HEK293 (cell line): ENCODE results near the gene YPEL1.

Experiments
- BCL11A ChIP-seq: fragments of 450-650 bp; formaldehyde crosslinking; IDR thresholded peaks from 2 replicates; pipeline ENCODE4 v1.5.1; 2016; ENCODE audit warnings: low read depth, missing biosample characterization, missing genetic modification characterization
- HOXD13 ChIP-seq: sonication (generic); formaldehyde crosslinking; IDR thresholded peaks from 2 replicates; pipeline ENCODE4 v1.8.0; 2022; ENCODE audit warnings: missing genetic modification reagents, borderline replicate concordance
- KLF10 ChIP-seq: fragments of 450-650 bp; IDR thresholded peaks from 2 replicates; pipeline ENCODE4 v1.5.1; 2018; ENCODE audit warnings: missing biosample characterization, mild to moderate bottlenecking, missing genetic modification characterization
- KLF16 ChIP-seq: fragments of 450-650 bp; formaldehyde crosslinking; IDR thresholded peaks from 2 replicates; pipeline ENCODE4 v1.5.1; 2017; ENCODE audit warnings: missing biosample characterization, missing genetic modification characterization
- KLF7 ChIP-seq: fragments of 450-650 bp; formaldehyde crosslinking; IDR thresholded peaks from 2 replicates; pipeline ENCODE4 v1.5.1; 2016; ENCODE audit warnings: missing biosample characterization, missing genetic modification characterization, borderline replicate concordance
- KLF9 ChIP-seq: fragments of 450-650 bp; formaldehyde crosslinking; IDR thresholded peaks from 2 replicates; pipeline ENCODE4 v1.5.1; 2016; ENCODE audit warnings: missing biosample characterization, missing genetic modification characterization, low read depth
- MYNN ChIP-seq: fragments of 450-650 bp; formaldehyde crosslinking; IDR thresholded peaks from 2 replicates; pipeline ENCODE4 v1.5.1; 2016; ENCODE audit warnings: missing biosample characterization, missing genetic modification characterization, borderline replicate concordance
- REPIN1 ChIP-seq: fragments of 450-650 bp; formaldehyde crosslinking; IDR thresholded peaks from 2 replicates; pipeline ENCODE4 v1.5.1; 2017; ENCODE audit warnings: missing biosample characterization, missing genetic modification characterization, low read depth
- SCRT1 ChIP-seq: fragments of 450-650 bp; formaldehyde crosslinking; IDR thresholded peaks from 2 replicates; pipeline ENCODE4 v1.5.1; 2016; ENCODE audit warnings: missing biosample characterization, missing genetic modification characterization, borderline replicate concordance
- SCRT2 ChIP-seq: fragments of 450-650 bp; formaldehyde crosslinking; IDR thresholded peaks from 2 replicates; pipeline ENCODE4 v1.5.1; 2016; ENCODE audit warnings: missing biosample characterization, missing genetic modification characterization
- ZBTB7A ChIP-seq: fragments of 450-650 bp; formaldehyde crosslinking; IDR thresholded peaks from 2 replicates; pipeline ENCODE4 v1.5.1; 2016; ENCODE audit warnings: low read depth, missing biosample characterization, missing genetic modification characterization
- ZFP41 ChIP-seq: fragments of 450-650 bp; formaldehyde crosslinking; IDR thresholded peaks from 2 replicates; pipeline ENCODE4 v1.5.1; 2016; ENCODE audit warnings: missing biosample characterization, missing genetic modification characterization, borderline replicate concordance
- ZNF146 ChIP-seq: fragments of 450-650 bp; formaldehyde crosslinking; IDR thresholded peaks from 2 replicates; pipeline ENCODE4 v1.5.1; 2016; ENCODE audit warnings: missing biosample characterization, missing genetic modification characterization
- ZNF24 ChIP-seq: fragments of 450-650 bp; formaldehyde crosslinking; IDR thresholded peaks from 2 replicates; pipeline ENCODE4 v1.5.1; 2016; ENCODE audit warnings: missing biosample characterization, missing genetic modification characterization
- ZNF248 ChIP-seq: fragments of 450-650 bp; formaldehyde crosslinking; IDR thresholded peaks from 2 replicates; pipeline ENCODE4 v1.5.1; 2017; ENCODE audit warnings: missing biosample characterization, missing genetic modification characterization
- ZNF292 ChIP-seq: fragments of 450-650 bp; formaldehyde crosslinking; IDR thresholded peaks from 2 replicates; pipeline ENCODE4 v1.5.1; 2016; ENCODE audit warnings: low read depth, missing biosample characterization, missing genetic modification characterization, borderline replicate concordance
- ZNF391 ChIP-seq: fragments of 450-650 bp; formaldehyde crosslinking; IDR thresholded peaks from 2 replicates; pipeline ENCODE4 v1.5.1; 2016; ENCODE audit warnings: low read depth, missing biosample characterization, missing genetic modification characterization, borderline replicate concordance
- ZNF404 ChIP-seq: fragments of 450-650 bp; formaldehyde crosslinking; IDR thresholded peaks from 2 replicates; pipeline ENCODE4 v1.5.1; 2017; ENCODE audit warnings: missing biosample characterization, missing genetic modification characterization
- ZNF416 ChIP-seq: fragments of 450-650 bp; formaldehyde crosslinking; IDR thresholded peaks from 2 replicates; pipeline ENCODE4 v1.5.1; 2016; ENCODE audit warnings: missing biosample characterization, missing genetic modification characterization
- ZNF426 ChIP-seq: fragments of 450-650 bp; formaldehyde crosslinking; IDR thresholded peaks from 2 replicates; pipeline ENCODE4 v1.5.1; 2017; ENCODE audit warnings: missing biosample characterization, missing genetic modification characterization, mild to moderate bottlenecking, inconsistent platforms, moderate library complexity
- ZNF561 ChIP-seq: fragments of 450-650 bp; IDR thresholded peaks from 2 replicates; pipeline ENCODE4 v1.5.1; 2018; ENCODE audit warnings: missing biosample characterization, missing genetic modification characterization, borderline replicate concordance
- ZNF585B ChIP-seq: fragments of 450-650 bp; formaldehyde crosslinking; IDR thresholded peaks from 2 replicates; pipeline ENCODE4 v1.5.1; 2016; ENCODE audit warnings: missing biosample characterization, missing genetic modification characterization
- ZNF610 ChIP-seq: fragments of 450-650 bp; formaldehyde crosslinking; IDR thresholded peaks from 2 replicates; pipeline ENCODE4 v1.5.1; 2016; ENCODE audit warnings: missing biosample characterization, missing genetic modification characterization, borderline replicate concordance
- ZNF626 ChIP-seq: fragments of 450-650 bp; sonication (Bioruptor Pico); formaldehyde crosslinking; IDR thresholded peaks from 2 replicates; pipeline ENCODE4 v1.5.1; 2018; ENCODE audit warnings: missing biosample characterization, missing genetic modification characterization, inconsistent platforms
- ZNF664 ChIP-seq: fragments of 450-650 bp; formaldehyde crosslinking; IDR thresholded peaks from 2 replicates; pipeline ENCODE4 v1.5.1; 2016; ENCODE audit warnings: missing biosample characterization, missing genetic modification characterization
- ZNF776 ChIP-seq: fragments of 450-650 bp; formaldehyde crosslinking; IDR thresholded peaks from 2 replicates; pipeline ENCODE4 v1.5.0; 2017; ENCODE audit warnings: missing biosample characterization, missing genetic modification characterization, borderline replicate concordance
- ZNF777 ChIP-seq: fragments of 450-650 bp; formaldehyde crosslinking; IDR thresholded peaks from 2 replicates; pipeline ENCODE4 v1.5.1; 2017; ENCODE audit warnings: missing biosample characterization, missing genetic modification characterization, borderline replicate concordance
- ZNF792 ChIP-seq: fragments of 450-650 bp; formaldehyde crosslinking; IDR thresholded peaks from 2 replicates; pipeline ENCODE4 v1.5.1; 2016; ENCODE audit warnings: missing biosample characterization, missing genetic modification characterization
- TF ChIP-seq, protein P1 (sequence below): fragments of 450-650 bp; formaldehyde crosslinking; IDR thresholded peaks from 2 replicates; pipeline ENCODE4 v1.5.1; 2016; ENCODE audit warnings: missing biosample characterization, missing genetic modification characterization, borderline replicate concordance
- TF ChIP-seq, protein P2 (sequence below): fragments of 450-650 bp; formaldehyde crosslinking; IDR thresholded peaks from 2 replicates; pipeline ENCODE4 v1.5.1; 2017; ENCODE audit warnings: missing biosample characterization, missing genetic modification characterization
- TF ChIP-seq, protein P3 (sequence below): fragments of 450-650 bp; formaldehyde crosslinking; IDR thresholded peaks from 2 replicates; pipeline ENCODE4 v1.5.1; 2017; ENCODE audit warnings: missing biosample characterization, mild to moderate bottlenecking, missing genetic modification characterization, moderate library complexity
- TF ChIP-seq, protein P4 (sequence below): fragments of 450-650 bp; formaldehyde crosslinking; IDR thresholded peaks from 2 replicates; pipeline ENCODE4 v1.5.1; 2017; ENCODE audit warnings: missing biosample characterization, missing genetic modification characterization
- TF ChIP-seq, protein P5 (sequence below): fragments of 450-650 bp; formaldehyde crosslinking; IDR thresholded peaks from 2 replicates; pipeline ENCODE4 v1.5.1; 2017; ENCODE audit warnings: missing biosample characterization, missing genetic modification characterization

YPEL1 gene

DNA sequence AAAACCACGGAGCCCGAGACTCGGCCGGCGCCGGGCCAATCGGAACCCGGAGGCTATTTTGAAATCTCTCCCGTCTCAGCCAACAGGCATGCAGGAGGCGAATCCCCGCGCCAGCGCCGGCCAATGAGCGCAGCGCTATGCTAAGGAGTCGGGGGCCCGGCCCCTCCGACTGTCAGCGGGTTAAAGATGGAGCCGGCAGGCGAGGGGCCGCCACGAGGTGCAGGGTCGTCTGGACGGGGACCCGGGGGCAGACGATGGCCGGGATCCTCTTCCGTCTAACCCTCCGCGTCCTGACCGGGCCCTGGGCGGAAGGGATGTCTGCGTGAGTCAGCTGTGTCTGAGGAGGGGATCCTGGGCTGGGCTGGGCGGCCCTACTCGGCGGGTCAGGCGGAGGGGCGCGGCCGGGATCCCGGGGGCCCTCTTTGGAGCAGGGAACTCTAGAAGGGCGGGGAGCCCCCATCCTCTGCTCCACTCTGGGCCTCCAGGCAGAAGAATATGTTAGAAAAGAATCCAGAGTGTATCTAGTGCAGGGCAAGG is 83.5 kb downstream of the YPEL1 start (continued):
- no peak for TF ChIP-seq MYNN
- TF ChIP-seq, protein P1, sequence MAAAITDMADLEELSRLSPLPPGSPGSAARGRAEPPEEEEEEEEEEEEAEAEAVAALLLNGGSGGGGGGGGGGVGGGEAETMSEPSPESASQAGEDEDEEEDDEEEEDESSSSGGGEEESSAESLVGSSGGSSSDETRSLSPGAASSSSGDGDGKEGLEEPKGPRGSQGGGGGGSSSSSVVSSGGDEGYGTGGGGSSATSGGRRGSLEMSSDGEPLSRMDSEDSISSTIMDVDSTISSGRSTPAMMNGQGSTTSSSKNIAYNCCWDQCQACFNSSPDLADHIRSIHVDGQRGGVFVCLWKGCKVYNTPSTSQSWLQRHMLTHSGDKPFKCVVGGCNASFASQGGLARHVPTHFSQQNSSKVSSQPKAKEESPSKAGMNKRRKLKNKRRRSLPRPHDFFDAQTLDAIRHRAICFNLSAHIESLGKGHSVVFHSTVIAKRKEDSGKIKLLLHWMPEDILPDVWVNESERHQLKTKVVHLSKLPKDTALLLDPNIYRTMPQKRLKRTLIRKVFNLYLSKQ = no peak
- no peak for TF ChIP-seq REPIN1 (tag by site-specific recombination)
- no peak for TF ChIP-seq ZNF426 (tag by site-specific recombination)
- TF ChIP-seq ZNF404 (tag by site-specific recombination) = no peak
- TF ChIP-seq, protein P2, sequence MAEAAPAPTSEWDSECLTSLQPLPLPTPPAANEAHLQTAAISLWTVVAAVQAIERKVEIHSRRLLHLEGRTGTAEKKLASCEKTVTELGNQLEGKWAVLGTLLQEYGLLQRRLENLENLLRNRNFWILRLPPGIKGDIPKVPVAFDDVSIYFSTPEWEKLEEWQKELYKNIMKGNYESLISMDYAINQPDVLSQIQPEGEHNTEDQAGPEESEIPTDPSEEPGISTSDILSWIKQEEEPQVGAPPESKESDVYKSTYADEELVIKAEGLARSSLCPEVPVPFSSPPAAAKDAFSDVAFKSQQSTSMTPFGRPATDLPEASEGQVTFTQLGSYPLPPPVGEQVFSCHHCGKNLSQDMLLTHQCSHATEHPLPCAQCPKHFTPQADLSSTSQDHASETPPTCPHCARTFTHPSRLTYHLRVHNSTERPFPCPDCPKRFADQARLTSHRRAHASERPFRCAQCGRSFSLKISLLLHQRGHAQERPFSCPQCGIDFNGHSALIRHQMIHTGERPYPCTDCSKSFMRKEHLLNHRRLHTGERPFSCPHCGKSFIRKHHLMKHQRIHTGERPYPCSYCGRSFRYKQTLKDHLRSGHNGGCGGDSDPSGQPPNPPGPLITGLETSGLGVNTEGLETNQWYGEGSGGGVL = no peak
- TF ChIP-seq ZNF777 (tag by site-specific recombination) = peak; percentile 68; the same call in 1 of the 2 replicates
- TF ChIP-seq ZNF561 (tag by site-specific recombination) = no peak
- peak; percentile 81 for TF ChIP-seq KLF16 (tag by site-specific recombination)
- TF ChIP-seq ZNF585B (tag by site-specific recombination) = no peak
- TF ChIP-seq ZNF416 (tag by site-specific recombination) = no peak
- no peak for TF ChIP-seq HOXD13 (CRISPR knock-in tag)
- TF ChIP-seq ZNF391 = 0 out of 2 replicates have a peak, but pooled peaks have one; percentile 39
- no peak for TF ChIP-seq ZNF792
- no peak for TF ChIP-seq BCL11A (tag by site-specific recombination)
- no peak for TF ChIP-seq ZNF626 (tag by site-specific recombination)
- no peak for TF ChIP-seq ZNF610 (tag by site-specific recombination)
- no peak for TF ChIP-seq ZNF24 (tag by site-specific recombination)
- TF ChIP-seq KLF7 = peak; percentile 76
- no peak for TF ChIP-seq ZNF248
- TF ChIP-seq, protein P3, sequence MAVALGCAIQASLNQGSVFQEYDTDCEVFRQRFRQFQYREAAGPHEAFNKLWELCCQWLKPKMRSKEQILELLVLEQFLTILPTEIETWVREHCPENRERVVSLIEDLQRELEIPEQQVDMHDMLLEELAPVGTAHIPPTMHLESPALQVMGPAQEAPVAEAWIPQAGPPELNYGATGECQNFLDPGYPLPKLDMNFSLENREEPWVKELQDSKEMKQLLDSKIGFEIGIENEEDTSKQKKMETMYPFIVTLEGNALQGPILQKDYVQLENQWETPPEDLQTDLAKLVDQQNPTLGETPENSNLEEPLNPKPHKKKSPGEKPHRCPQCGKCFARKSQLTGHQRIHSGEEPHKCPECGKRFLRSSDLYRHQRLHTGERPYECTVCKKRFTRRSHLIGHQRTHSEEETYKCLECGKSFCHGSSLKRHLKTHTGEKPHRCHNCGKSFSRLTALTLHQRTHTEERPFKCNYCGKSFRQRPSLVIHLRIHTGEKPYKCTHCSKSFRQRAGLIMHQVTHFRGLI = no peak
- TF ChIP-seq ZBTB7A (tag by site-specific recombination) = peak; percentile 90
- no peak for TF ChIP-seq SCRT2
- TF ChIP-seq KLF10 (tag by site-specific recombination) = peak; percentile 88
- TF ChIP-seq, protein P4, sequence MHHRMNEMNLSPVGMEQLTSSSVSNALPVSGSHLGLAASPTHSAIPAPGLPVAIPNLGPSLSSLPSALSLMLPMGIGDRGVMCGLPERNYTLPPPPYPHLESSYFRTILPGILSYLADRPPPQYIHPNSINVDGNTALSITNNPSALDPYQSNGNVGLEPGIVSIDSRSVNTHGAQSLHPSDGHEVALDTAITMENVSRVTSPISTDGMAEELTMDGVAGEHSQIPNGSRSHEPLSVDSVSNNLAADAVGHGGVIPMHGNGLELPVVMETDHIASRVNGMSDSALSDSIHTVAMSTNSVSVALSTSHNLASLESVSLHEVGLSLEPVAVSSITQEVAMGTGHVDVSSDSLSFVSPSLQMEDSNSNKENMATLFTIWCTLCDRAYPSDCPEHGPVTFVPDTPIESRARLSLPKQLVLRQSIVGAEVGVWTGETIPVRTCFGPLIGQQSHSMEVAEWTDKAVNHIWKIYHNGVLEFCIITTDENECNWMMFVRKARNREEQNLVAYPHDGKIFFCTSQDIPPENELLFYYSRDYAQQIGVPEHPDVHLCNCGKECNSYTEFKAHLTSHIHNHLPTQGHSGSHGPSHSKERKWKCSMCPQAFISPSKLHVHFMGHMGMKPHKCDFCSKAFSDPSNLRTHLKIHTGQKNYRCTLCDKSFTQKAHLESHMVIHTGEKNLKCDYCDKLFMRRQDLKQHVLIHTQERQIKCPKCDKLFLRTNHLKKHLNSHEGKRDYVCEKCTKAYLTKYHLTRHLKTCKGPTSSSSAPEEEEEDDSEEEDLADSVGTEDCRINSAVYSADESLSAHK (tag by site-specific recombination) = no peak
- no peak for TF ChIP-seq ZNF146 (tag by site-specific recombination)
- peak; percentile 78 for TF ChIP-seq KLF9 (tag by site-specific recombination)
- TF ChIP-seq ZNF292 = no peak
- TF ChIP-seq SCRT1 (tag by site-specific recombination) = no peak
- TF ChIP-seq ZFP41 (tag by site-specific recombination) = no peak
- no peak for TF ChIP-seq ZNF776 (tag by site-specific recombination)
- TF ChIP-seq ZNF664 = no peak
- TF ChIP-seq, protein P5, sequence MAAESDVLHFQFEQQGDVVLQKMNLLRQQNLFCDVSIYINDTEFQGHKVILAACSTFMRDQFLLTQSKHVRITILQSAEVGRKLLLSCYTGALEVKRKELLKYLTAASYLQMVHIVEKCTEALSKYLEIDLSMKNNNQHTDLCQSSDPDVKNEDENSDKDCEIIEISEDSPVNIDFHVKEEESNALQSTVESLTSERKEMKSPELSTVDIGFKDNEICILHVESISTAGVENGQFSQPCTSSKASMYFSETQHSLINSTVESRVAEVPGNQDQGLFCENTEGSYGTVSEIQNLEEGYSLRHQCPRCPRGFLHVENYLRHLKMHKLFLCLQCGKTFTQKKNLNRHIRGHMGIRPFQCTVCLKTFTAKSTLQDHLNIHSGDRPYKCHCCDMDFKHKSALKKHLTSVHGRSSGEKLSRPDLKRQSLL (tag by site-specific recombination) = 0 out of 2 replicates have a peak, but pooled peaks have one; percentile 17
